NCI-H2227 (cell line): ENCODE results near the gene MKI67.

Experiments used
- DNase-seq: peaks from one replicate; lab custom pipeline; 2025; ENCODE audit not compliant: unreplicated experiment; lab: John Stamatoyannopoulos, UW

The MKI67 gene

DNA sequence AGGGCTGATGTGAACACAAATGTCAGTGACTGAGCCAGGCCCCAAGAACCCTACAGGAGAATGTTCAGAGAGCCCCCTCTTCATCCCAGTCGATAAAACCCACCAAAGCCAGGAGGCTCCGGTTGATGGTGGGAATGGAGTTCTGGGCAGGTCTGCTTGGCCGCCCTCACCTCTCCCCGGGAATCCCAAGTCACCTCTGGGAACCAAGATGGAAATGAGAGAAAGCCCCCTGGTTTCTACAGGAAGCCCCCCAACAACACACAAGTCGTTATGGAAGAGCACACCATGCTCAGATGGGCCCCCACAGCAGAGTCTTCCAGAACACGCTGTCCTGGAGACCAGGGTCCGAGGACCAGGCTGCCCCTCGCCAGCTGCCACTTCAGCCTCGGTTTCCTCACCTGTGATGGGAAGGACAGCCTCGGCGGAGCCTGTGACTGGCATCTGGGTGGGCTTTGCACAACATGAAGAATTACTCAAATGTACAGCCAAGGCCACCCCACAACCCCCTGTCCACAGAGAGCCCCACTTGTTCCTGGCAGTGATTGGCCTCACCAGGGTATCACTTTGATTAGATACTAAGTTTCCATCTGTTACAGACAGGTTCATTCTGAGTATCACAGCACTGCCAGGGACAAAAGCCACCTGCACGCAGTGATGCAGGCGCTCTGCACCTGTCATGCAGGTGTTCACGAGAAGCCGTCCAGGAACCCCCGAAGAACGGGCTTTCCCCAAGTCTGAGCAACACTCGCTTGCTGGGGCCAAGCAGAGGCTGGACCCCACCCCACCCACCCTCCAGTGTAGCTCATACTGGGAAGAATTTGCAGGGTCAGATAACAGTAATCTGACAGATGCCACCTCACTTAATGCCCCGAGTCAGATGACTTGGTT is 57.6 kb downstream of the MKI67 start:
- DNase-seq = no peak

GRCh38 chr10:128067691-128068397 is 58.4 kb downstream of the MKI67 start:
- DNase-seq = no peak

- no peak for DNase-seq
Measured at GRCh38 chr10:128066870-128067382, 59.3 kb downstream of the MKI67 start.

- no peak for DNase-seq
Measured at GRCh38 chr10:128065881-128066534, 60.2 kb downstream of the MKI67 start.

GRCh38 chr10:128064970-128065580 is 61.1 kb downstream of the MKI67 start:
- DNase-seq = no peak

DNA sequence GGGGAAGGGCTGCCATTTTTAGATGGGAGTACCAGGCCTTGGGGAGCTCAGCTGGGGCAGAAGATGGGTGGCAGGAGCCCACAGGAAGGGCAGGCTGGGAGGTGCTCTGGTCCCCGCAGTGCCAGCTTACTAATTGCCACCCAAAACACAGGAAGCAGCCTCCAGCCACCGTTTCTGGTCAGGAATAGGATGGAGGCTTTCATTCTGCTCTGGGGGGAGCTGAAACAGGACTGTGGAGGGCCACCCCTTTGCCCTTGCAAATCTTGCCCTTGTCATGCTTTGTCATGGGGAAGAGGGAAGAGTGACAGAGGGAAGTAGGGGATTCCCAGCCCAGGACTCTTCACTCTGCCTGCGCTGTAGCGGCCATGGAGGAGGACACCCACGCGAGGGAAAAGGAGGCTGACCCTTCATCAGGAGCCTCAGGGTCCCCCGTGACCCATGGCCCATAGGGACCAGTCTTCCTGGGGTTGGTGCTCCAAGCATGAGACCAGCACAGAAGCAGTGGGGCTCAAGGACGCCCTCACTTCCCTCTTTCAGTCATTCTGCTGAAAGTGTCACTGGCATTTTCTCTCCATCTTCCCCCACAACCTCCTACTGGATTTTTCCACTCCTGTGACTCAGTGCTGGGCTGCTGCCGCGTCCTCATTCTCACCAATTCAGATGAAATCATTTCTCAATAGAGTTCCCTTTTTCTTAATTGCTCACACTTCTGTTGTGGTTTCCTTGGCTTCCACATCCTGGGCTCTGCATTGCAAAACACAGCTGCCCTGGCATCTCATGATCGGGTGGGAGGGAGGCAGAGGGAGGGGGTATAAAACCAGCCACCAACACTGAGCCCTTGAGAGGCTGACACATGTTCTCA is 61.9 kb downstream of the MKI67 start:
- no peak for DNase-seq

DNA sequence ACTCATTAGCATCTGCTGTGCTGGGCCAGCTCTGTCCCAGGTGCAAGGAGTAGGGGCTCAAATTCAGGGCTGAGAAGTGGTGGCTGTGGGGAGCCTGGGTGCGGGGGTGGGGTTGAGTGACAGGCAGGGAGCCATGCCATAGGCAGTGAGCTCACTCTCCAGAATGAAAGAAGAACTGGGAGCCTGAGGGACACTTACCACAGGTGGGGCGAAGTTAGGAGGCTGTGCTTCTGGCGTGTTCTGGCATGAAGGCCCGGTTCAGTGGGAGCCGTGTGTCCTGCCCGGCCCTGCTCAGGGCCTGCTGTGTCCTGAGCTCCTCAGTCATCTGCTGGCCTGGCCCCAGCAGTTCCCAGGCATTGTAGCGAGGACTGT is 62.5 kb downstream of the MKI67 start:
- no peak for DNase-seq

- DNase-seq = no peak
Measured at GRCh38 chr10:128062881-128063563, 63.2 kb downstream of the MKI67 start.

DNA sequence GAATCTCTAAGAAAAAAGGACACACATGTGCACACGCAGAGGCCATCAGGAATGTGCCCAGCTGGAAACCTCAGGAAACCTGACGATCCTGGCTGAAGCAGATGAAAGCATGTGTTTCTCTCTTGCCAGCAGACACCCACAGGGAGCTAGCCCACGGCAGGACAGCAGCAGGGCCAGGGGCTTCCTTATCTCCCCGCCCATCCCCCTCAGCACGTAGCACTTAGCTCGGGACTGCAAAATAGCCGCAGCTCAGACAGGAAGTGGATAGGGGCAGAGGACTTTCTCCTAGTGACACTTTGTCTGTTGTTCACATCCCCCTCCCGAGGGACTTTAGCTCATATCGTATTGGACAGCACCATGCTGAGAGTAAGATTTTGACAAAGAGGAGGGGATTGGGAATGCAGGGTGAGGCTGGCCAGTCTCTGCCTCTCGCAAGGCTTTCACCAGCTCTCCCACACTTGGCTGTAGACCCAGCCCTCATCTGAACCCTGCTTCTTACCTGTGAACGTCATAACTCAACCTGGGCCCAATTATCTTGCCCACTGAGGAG is 63.8 kb downstream of the MKI67 start:
- DNase-seq = no peak

GRCh38 chr10:128061306-128062300 is 64.6 kb downstream of the MKI67 start:
- no peak for DNase-seq

- no peak for DNase-seq
Measured at GRCh38 chr10:128060341-128061250, 65.6 kb downstream of the MKI67 start.

GRCh38 chr10:128059982-128060293 is 66.3 kb downstream of the MKI67 start:
- DNase-seq = no peak

DNA sequence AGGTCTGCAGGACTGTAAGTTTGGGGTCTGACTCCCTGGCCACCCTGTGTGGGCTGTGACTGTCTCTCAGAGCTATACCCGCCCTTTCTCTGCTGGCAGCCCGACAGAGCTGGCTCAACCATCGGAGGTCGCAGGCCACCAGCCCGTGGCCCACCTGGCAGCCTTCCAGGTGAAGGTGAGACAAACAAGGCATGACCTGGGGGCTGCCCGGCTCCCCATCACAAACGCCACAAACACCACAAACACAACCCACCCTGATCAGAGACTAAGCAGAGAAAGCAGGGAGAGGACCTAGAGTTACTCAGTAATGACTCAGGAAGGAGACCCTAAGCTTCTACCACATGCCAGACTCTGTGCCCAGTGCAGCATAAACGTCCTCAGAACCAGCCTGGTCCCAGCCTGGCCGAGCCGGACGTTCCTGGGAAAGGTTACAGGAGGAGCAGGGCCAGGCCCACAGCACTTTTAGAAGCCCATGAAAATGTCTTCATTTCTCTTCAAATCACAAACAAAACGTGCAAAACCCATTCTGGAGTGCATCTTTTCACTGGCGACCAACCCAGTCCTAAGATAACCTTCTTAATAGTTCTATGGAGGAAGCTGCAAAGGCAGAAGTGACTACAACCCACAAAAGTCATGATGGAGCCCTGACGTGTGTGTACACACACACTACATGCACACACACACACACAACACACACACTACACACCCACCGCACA is 66.8 kb downstream of the MKI67 start:
- DNase-seq = no peak

DNA sequence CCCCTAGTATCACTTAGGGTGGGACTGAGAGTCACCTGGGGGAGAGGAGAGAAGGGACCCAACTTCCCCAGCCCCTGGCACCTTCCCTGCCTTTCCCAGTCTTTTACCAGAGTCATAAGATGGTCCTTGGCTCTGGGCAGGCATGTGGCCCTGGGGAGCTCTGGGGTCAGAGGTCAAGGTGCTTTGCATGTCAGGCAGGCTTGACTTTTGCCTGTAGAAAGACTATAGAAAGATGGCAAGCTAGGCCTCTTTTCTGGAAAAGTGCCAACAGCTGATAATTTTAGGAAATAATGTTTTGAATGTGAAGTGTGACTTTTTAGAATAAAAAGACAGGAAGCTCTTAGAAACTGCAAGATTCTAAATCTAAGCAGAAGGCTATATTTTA is 67.5 kb downstream of the MKI67 start:
- no peak for DNase-seq

GRCh38 chr10:128058106-128058749 is 68.0 kb downstream of the MKI67 start:
- DNase-seq = no peak
